GM13976 (cell line): ENCODE results near the gene DCLRE1C.
"Not testable (repeated sequence)": the region's sequence is repeated elsewhere in the genome, so short reads cannot be mapped to it uniquely, and the experiment has no call there.

Experiments
- DNase-seq: peaks from one replicate; pipeline ENCODE4 v3.0.0; 2012; ENCODE audit warnings: low spot score
- in situ Hi-C: fragments of 300-500 bp; cut with MboI; formaldehyde crosslinking; loops from one replicate; pipeline ENCODE4 v1.12.0; 2022; ENCODE audit warnings: low sequenced_read_pairs, mixed read lengths, inconsistent platforms; ENCODE audit not compliant: unreplicated experiment
- TF ChIP-seq, protein P1 (sequence below): IDR thresholded peaks from 2 replicates; pipeline ENCODE4 v1.5.1; 2012; ENCODE audit warnings: borderline replicate concordance, mild to moderate bottlenecking; ENCODE audit not compliant: insufficient read depth; ENCODE audit errors: extremely low read depth, missing control alignments, control extremely low read depth

The DCLRE1C gene

DNA sequence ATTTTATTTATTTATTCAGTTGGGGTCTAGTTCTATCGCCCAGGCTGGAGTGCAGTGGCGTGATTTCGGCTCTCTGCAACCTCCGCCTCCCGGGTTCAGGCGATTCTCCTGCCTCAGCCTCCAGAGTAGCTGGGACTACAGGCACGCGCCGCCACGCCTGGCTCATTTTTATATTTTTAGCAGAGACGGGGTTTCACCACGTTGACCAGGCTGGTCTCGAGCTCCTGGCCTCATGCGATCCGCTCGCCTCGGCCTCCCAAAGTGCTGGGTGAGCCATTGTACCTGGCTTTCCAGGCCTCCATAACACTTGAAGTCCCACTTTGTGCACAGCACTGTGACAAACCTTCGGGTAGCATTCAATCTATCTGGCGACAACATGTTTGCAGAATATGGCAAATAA, 1.0 kb upstream of the DCLRE1C start:
- in situ Hi-C loops, result loop anchor here (25.0 kb wide), 1 partner anchor 443 kb away; no protein-coding TSS in a partner anchor
- TF ChIP-seq, protein P1, sequence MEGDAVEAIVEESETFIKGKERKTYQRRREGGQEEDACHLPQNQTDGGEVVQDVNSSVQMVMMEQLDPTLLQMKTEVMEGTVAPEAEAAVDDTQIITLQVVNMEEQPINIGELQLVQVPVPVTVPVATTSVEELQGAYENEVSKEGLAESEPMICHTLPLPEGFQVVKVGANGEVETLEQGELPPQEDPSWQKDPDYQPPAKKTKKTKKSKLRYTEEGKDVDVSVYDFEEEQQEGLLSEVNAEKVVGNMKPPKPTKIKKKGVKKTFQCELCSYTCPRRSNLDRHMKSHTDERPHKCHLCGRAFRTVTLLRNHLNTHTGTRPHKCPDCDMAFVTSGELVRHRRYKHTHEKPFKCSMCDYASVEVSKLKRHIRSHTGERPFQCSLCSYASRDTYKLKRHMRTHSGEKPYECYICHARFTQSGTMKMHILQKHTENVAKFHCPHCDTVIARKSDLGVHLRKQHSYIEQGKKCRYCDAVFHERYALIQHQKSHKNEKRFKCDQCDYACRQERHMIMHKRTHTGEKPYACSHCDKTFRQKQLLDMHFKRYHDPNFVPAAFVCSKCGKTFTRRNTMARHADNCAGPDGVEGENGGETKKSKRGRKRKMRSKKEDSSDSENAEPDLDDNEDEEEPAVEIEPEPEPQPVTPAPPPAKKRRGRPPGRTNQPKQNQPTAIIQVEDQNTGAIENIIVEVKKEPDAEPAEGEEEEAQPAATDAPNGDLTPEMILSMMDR, result no peak
- DNase-seq, result no peak

DNA sequence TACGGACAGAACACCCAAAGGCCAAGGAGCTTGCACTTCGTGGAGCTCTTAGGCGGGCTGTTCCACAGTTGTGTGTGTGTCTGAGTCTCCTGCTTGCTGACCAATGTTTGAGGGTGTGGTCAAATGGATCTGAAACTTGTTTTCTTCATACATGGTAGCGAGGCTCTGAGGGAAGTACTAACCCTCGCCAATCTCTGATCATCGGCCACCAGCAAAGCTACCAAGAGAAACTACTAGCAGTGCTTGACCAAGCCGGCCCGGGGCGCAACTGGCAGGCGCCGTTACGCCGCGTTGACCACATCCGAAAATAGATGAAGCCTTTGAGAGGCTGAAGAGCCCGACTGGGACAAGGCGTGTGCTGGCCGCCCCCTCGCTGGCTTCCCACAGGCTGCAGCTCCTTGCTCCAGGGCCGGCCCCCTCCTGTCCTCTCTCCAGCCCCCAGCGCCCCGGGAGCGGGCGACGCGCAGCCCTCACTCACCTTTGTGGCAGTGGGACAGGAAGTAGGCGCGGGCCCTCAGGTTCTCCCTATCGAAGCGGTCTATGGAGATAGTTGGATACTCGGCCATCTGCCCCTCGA, 384 bp downstream of the DCLRE1C start:
- DNase-seq, result no peak
- in situ Hi-C loops, result loop anchor here (25.0 kb wide), 1 partner anchor 441 kb away; no protein-coding TSS in a partner anchor
- TF ChIP-seq, protein P1, result no peak

DNA sequence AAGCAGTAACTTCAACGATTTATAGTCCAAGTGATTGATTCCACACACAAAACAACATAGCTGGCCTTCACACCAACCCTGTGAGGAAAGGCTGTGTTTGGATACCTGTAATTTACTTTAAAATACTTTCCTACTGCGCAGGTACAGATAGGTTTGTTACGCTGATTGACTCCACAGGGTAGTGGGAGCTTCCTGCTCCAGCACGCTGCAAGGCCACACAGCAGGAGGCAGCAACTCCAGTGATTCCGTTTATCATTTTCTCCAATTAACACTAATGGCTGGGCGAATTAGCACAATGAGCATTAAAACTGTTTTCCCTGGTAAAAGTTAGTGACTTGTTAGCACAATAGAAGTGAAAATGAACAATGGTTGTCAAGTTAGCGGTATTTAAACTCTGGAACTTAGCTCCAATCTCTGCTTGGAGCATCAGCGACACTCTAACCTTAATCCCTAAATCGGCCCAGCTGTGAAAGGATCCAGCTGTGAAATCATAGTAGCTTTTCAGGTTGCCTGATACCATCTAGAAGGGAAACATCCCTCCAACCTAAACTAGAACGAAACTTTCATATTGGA, 959 bp downstream of the DCLRE1C start:
- TF ChIP-seq, protein P1, result no peak
- no peak for DNase-seq
- in situ Hi-C loops, result loop anchor here (25.0 kb wide), 1 partner anchor 441 kb away; no protein-coding TSS in a partner anchor

DNA sequence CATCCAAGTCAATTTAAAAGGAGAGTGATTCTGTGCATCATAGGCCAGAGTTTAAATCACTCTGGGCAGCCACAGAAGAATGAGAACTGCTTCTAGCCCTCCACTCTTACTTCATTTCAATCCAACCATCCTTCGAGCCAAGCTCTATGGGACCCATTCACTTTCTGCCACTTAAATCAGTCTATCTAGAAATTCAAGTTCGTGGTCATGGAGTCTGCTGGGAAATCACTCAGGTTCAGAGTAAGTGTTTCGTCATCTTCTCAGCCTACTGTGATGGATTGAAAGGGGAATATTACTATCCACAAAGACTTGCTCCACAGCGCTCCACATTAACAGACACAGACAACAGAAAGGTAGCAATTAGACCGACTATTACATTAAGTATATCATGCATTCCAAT, 4.6 kb downstream of the DCLRE1C start:
- in situ Hi-C loops, result no loop called here
- TF ChIP-seq, protein P1, result no peak
- no peak for DNase-seq

DNA sequence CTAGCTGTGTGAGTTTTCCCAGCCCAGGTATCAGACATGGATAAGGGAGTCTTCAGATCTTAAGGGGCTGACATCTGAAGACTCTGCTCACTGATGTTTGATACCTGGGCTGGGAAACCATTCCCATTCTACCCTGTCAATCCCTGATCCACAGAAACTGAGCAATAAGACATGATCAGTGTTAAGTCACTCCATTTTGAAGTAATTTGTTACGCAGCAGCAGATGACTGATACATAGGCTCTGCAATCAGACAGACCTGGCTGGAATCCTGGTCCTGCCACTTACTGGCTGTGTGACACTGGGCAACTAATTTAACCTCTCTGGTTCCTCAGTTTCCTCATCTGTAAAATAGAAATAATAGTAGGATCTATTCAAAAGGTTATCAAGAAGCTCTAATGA, 6.6 kb downstream of the DCLRE1C start:
- DNase-seq, result no peak
- TF ChIP-seq, protein P1, result no peak
- in situ Hi-C loops, result no loop called here

DNA sequence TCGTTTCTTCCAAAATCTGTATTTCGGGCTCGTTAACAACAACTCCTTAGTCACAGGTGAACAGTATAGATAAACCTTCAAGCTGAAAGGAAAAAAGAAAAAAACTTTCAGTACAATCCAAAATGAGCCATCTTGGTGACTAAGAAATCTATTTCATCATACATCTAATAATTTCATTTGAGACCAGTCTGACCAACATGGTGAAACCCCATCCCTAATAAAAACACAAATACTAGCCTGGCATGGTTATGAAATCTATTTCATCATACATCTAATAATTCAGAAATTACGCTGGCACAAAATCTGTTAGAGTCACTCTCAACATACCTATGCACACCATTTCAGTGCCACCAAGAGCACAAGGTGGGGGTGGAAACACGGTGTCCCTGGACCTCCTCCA, 8.8 kb downstream of the DCLRE1C start:
- no peak for DNase-seq
- in situ Hi-C loops, result no loop called here
- TF ChIP-seq, protein P1, result no peak

DNA sequence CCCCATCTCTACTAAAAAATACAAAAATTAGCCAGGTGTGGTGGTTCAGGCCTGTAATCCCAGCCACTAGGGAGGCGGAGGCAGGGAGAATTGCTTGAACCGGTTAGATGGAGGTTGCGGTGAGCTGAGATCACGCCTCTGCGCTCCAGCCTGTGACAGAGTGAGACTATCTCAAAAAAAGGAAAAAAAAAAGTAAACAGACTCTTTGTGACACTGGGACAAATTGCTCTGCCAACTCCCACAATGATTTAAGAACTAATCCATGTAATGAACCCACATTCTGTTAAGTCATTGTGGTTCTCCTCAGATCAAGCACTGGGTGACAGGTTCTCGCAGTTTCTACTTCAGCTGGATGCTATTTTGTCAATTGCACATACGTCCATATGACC, 11.0 kb downstream of the DCLRE1C start:
- in situ Hi-C loops, DNase-seq: not testable (repeated sequence)

DNA sequence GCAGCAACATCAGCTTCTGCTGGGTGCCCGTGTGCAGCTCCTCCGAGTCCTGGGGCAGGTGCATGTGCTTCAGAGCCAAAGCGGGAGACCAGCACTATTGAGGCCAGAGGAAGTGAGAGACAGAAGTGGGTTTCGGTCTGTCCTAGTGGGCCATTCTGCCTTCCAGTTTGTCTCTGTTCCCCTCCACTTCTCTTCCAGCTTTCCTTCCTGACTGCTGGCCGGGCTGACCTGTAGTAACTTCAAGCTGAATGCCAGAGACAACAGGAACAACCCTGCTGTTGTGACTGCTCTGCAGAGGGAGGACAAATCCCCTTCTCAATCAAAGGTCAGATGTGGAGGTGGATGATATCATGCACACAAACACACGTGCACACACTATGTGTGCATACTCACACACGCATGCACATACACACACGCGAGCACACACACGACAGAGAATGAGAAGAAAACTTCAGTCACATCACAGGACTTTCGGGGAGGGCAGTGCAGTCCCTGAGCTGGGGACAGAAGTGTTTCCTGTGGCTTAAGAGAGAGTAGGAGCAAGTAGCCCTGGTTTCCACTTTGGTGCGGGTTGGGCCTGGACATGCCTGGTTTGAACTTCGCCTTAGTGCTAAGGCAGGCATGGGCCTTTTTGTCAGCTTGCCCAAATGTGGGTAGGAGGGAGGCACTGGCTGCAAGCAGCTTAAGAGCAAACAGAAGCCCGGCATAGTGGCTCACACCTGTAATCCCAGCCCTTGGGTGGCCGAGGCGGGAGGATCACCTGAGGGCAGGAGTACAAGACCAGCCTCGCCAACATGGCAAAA, 11.5 kb downstream of the DCLRE1C start:
- not testable (repeated sequence) for DNase-seq

DNA sequence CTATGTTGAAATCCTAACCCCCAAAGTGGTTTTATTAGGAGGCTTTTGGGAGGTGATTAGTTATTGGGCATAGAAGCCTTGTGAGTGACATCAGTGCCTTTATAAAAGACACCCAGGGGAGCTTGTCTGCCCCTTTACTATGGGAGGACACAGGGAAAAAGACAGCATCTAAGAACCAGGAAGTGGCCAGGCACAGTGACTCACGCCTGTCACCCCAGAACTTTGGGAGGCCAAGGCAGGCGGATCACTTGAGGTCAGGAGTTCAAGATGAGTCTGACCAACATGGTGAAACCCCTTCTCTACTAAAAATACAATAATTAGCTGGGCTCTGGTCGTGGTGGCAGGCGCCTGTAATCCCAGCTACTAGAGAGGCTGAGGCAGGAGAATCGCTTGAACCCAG, 14.9 kb downstream of the DCLRE1C start:
- in situ Hi-C loops, DNase-seq: not testable (repeated sequence)

More for the DNA sequence above, 11.5 kb downstream of the DCLRE1C start:
- in situ Hi-C loops, result not testable (repeated sequence)
